ENCODE measurements around the gene SOX6.
"Not testable (repeated sequence)": the region's sequence is repeated elsewhere in the genome, so short reads cannot be mapped to it uniquely, and the experiment has no call there.

The SOX6 gene

DNA sequence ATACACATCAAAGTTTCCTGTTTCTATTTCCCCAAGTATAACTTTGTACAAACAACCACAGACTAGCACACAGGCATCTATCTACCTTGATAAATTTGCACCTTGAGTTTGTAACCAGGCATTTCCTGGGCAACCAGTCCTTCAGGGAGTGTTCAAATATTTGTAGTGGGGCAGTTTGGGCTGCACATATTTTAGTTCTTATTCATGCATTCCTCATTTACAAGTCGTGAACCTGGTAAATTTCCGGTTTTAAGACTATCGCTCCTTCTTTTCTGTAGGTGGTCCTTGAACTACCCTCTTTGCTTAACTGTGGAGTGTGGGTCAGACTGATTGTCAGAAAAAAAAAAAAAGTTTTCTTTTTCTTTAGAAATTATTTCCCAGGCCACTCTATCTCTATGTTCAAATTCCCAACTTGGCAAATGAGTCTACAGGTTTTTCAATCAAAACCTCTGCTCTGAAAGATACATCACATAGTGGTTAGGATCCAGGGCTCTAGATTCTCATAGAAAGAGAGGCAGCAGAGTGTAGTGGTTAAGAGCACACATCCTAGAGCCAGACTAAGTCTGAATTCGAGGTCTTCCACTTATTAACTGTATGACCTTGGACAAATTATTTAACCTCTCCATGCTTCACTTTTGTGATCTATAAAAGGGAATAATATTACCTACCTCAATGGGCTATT lies 201.5 kb downstream of the SOX6 start:
- Histone ChIP-seq H3K4me3 (no peak overlapping the region), H3K36me3 (no peaks in the 10 kb centered on the region), H4K20me1 (no peaks in the 10 kb centered on the region), H3K4me2 (no peak overlapping the region), H3K9ac (no peak overlapping the region), H3K27ac (no peak overlapping the region), H3K27me3 (no peaks in the 10 kb centered on the region), H3K9me3 (replicated peaks in 1 of 11) (no peaks in the 10 kb centered on the region), H3K4me1 (no peaks in the 10 kb centered on the region)
- no peak for TF ChIP-seq Cebpa-rat (IDR thresholded peaks at IDR 0.05)

DNA sequence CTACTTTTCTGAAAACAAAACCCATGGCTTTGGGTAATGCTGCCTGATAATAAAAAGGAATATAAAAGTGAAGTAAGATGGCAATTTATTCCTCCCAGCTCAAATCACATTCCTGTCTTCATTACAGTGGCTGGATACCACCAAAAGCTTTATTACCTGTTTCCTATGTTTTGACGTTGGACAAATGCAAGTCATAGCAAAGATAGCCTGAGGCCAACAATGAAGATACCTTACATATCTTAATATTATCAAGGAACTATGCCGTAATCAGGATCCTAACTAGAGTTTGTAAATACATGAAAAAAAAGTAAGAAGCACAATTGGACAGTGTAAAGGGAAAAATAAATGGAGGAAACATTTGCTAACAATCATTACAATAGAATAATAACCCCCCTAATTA lies 202.4 kb downstream of the SOX6 start:
- H3K27ac ChIP-seq: no peak overlapping the region
- TF ChIP-seq Cebpa-rat (IDR thresholded peaks at IDR 0.05): no peak
- no peak overlapping the region for H3K4me2 ChIP-seq

DNA sequence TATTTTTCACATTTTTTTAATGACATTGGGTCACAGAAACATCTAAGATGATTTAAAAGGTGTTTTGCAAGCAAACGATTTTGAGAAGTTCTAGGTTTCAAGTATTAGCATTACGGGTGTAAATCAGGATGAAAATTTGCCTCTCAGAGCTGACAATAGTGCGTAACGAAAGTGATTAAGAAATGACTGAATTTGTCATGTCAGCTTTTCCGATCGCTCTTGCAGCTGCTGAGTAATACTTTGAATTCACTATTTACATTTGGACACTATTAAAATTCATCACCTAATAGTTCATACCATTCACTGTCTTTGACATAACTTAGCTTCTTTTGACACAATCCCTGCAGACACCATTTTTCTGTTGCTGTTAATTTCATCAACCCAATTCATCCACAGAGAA lies 205.2 kb downstream of the SOX6 start:
- no peak overlapping the region for H3K4me2 ChIP-seq
- H3K9me3 ChIP-seq (replicated peaks in 1 of 11): no peaks in the 10 kb centered on the region
- H3K4me1 ChIP-seq: no peaks in the 10 kb centered on the region
- no peaks in the 10 kb centered on the region for H3K27me3 ChIP-seq
- H3K27ac ChIP-seq: no peak overlapping the region
- H3K4me3 ChIP-seq: no peak overlapping the region
- H4K20me1 ChIP-seq: no peaks in the 10 kb centered on the region
- H3K9ac ChIP-seq: no peak overlapping the region
- TF ChIP-seq Cebpa-rat (IDR thresholded peaks at IDR 0.05): no peak
- no peaks in the 10 kb centered on the region for H3K36me3 ChIP-seq

More for the DNA sequence above, 202.4 kb downstream of the SOX6 start:
- H4K20me1 ChIP-seq: no peaks in the 10 kb centered on the region
- no peak overlapping the region for H3K9ac ChIP-seq
- no peaks in the 10 kb centered on the region for H3K9me3 ChIP-seq (replicated peaks in 1 of 11)
- H3K4me3 ChIP-seq: no peak overlapping the region
- H3K36me3 ChIP-seq: no peaks in the 10 kb centered on the region
- no peaks in the 10 kb centered on the region for H3K27me3 ChIP-seq
- H3K4me1 ChIP-seq: no peaks in the 10 kb centered on the region

DNA sequence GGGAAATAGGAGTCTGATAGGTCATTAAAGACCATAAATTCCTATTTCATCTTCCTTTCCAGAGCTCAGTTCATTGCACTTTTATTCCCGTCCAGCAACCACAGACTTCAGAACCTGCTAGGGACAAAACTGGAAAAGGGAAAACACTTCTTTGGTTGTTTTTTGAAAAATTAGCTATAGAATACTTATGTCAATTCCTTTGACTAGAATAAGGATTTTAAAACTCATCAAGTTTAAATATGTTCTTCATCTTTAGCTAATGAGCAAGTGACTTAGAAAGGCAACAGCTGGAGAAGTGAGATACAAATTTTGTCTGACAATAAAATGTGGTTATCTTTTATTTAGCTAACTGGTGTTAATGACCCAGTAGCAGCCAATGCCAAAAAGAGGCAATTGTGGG lies 206.9 kb downstream of the SOX6 start:
- no peak overlapping the region for H3K4me3 ChIP-seq
- H3K4me2 ChIP-seq: no peak overlapping the region
- no peaks in the 10 kb centered on the region for H3K9me3 ChIP-seq (replicated peaks in 1 of 11)
- H3K9ac ChIP-seq: no peak overlapping the region
- no peaks in the 10 kb centered on the region for H3K27me3 ChIP-seq
- H3K4me1 ChIP-seq: no peaks in the 10 kb centered on the region
- H3K36me3 ChIP-seq: no peaks in the 10 kb centered on the region
- H4K20me1 ChIP-seq: no peaks in the 10 kb centered on the region
- no peak for TF ChIP-seq Cebpa-rat (IDR thresholded peaks at IDR 0.05)
- H3K27ac ChIP-seq: no peak overlapping the region

DNA sequence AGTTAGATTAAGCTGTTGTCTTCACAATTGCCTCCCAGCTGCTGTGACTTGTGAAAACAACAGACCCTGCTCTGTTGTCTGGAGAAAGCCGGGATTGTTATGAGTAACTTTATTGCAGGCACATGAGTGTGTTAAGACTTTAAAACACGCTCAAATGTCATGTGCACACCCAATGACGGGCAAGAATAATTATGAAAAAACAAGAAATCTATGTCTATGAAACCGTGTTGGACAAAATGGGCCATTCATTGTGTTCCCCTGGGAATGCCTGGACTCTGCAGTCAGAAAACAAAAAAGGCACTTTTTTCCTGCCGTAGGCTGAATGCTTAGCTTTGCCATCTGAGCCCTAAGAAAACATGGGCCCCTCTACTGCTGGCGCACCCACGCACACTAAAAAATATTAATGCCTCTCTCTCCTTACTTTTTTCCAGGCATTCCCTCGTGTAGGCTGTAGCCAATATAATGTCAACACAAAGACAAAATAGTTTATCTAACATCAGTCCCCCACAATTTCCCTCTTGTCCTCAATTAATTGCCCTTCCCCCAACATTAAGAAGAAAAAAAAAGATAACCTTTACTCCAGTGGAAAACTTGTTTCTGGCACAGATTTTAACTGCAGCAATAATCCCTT lies 207.9 kb downstream of the SOX6 start:
- Histone ChIP-seq H3K4me3 (no peak overlapping the region), H3K27me3 (no peaks in the 10 kb centered on the region), H3K4me2 (no peak overlapping the region), H3K27ac (no peak overlapping the region), H4K20me1 (no peaks in the 10 kb centered on the region), H3K9ac (no peak overlapping the region), H3K9me3 (replicated peaks in 1 of 11) (no peaks in the 10 kb centered on the region), H3K36me3 (no peaks in the 10 kb centered on the region), H3K4me1 (no peaks in the 10 kb centered on the region)
- no peak for TF ChIP-seq Cebpa-rat (IDR thresholded peaks at IDR 0.05)

DNA sequence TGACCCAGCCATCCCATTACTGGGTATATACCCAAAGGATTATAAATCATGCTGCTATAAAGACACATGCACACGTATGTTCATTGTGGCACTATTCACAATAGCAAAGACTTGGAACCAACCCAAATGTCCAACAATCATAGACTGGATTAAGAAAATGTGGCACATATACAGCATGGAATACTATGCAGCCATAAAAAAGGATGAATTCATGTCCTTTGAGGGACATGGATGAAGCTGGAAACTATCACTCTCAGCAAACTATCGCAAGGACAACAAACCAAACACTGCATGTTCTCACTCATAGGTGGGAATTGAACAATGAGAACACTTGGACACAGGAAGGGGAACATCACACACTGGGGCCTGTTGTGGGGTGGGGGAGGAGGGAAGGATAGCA lies 209.4 kb downstream of the SOX6 start:
- H3K9ac ChIP-seq, H3K27me3 ChIP-seq, H3K4me2 ChIP-seq: not testable (repeated sequence)

DNA sequence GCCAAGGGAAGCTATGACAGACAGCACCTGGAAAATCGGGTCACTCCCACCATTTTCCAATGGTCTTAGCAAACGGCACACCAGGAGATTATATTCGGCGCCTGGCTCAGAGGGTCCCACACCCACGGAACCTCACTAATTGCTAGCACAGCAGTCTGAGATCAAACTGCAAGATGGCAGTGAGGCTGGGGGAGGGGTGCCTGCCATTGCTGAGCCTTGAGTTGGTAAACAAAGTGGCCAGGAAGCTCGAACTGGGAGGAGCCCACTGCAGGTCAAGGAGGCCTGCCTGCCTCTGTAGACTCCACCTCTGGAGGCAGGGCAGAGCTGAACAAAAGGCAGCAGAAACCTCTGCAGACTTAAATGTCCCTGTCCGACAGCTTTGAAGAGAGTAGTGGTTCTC lies 214.7 kb downstream of the SOX6 start:
- H3K36me3 ChIP-seq; H3K4me1 ChIP-seq; H3K27me3 ChIP-seq; H3K4me3 ChIP-seq; H4K20me1 ChIP-seq; H3K9me3 ChIP-seq (replicated peaks in 1 of 11); H3K27ac ChIP-seq; H3K9ac ChIP-seq; H3K4me2 ChIP-seq: not testable (repeated sequence)

More for the DNA sequence above, 209.4 kb downstream of the SOX6 start:
- not testable (repeated sequence) for H3K9me3 ChIP-seq (replicated peaks in 1 of 11); H3K4me1 ChIP-seq; H3K4me3 ChIP-seq; H3K36me3 ChIP-seq; H4K20me1 ChIP-seq; H3K27ac ChIP-seq

DNA sequence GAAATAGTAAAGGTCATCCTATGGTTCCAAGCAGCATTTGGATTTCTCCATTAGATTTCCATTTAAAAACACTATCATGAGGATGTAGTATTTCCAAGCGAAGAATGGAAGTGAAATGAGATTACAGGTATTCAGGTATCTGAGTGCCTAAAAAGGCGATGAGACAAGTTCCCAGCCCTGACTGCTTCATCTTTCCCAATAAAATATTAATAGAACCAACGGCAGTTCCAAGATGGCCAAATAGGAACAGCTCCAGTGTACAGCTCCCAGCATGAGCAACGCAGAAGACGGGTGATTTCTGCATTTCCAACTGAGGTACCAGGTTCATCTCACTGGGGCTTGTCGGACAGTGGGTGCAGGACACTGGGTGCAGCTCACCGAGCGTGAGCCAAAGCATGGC lies 215.2 kb downstream of the SOX6 start:
- not testable (repeated sequence) for H3K4me2 ChIP-seq; H4K20me1 ChIP-seq; H3K27me3 ChIP-seq; H3K4me1 ChIP-seq; H3K9ac ChIP-seq; H3K9me3 ChIP-seq (replicated peaks in 1 of 11); H3K36me3 ChIP-seq; H3K4me3 ChIP-seq; H3K27ac ChIP-seq

DNA sequence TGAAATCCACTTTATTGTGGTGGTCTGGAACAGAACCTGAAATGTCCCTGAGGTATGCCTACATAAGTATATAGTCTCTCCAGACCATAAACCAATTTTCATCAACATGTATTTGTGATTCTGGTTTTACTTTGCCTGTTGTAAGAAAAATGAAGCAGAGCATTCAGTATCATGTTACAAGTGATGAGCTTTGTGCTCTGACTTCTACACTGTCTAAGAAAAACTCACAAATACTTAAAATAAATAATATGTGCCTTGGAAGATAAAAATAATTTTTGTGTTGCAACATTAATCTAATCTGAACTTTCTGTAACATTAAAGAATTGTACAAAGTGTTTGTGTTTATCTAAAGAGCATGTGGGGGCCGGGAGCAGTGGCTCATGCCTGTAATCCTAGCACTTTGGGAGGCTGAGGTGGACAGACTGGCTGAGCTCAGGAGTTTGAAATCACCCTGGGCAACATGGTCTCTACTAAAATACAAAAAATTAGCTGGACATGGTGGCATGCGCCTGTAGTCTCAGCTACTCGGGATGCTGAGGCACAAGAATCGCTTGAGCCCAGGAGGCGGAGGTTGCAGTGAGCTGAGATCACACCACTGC lies 219.5 kb downstream of the SOX6 start:
- H3K4me3 ChIP-seq: no peak overlapping the region
- H3K4me1 ChIP-seq: no peaks in the 10 kb centered on the region
- peaks cover 0 to 11% (median 7%) of the 10 kb centered on the region in 11 experiments; a peak in 5 of 22 replicates for H3K9me3 ChIP-seq (replicated peaks in 1 of 11)
- H3K9ac ChIP-seq: no peak overlapping the region
- TF ChIP-seq Cebpa-rat (IDR thresholded peaks at IDR 0.05): no peak
- H3K36me3 ChIP-seq: no peaks in the 10 kb centered on the region
- H3K4me2 ChIP-seq: no peak overlapping the region
- H3K27ac ChIP-seq: no peak overlapping the region
- no peaks in the 10 kb centered on the region for H4K20me1 ChIP-seq
- no peaks in the 10 kb centered on the region for H3K27me3 ChIP-seq

DNA sequence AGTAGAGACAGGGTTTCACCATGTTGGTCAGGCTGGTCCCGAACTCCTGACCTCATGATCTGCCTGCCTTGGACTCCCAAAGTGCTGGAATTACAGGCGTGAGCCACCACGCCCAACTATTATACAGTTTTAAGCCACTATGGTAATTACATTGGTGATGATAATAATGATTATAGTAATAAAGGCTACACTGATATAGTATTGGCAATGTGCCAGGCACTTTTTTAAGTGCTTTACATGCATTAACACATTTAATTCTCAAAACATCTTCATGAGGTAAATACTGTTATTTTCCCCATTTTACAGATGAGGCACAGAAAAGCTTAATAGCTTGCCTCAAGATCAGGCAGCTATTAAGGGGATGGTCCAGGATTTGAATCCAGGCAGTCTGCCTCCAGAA lies 222.5 kb downstream of the SOX6 start:
- H4K20me1 ChIP-seq: no peaks in the 10 kb centered on the region
- no peak for TF ChIP-seq Cebpa-rat (IDR thresholded peaks at IDR 0.05)
- no peak overlapping the region for H3K4me2 ChIP-seq
- H3K4me1 ChIP-seq: no peaks in the 10 kb centered on the region
- H3K36me3 ChIP-seq: no peaks in the 10 kb centered on the region
- no peak overlapping the region for H3K9ac ChIP-seq
- H3K27me3 ChIP-seq: no peaks in the 10 kb centered on the region
- H3K27ac ChIP-seq: no peak overlapping the region
- peaks cover 0 to 11% (median 7%) of the 10 kb centered on the region in 11 experiments; a peak in 5 of 22 replicates for H3K9me3 ChIP-seq (replicated peaks in 1 of 11)
- no peak overlapping the region for H3K4me3 ChIP-seq

All from BLaER1 treated with 17β-estradiol and CSF1 and Interleukin-3, amounts not matched to agents 10 nM and 100 nM (cell line).